ENCODE results near the gene IFT88. TPM values are rescaled to one million over a fixed set of nuclear protein-coding genes. Genes with fewer than 3 reads are reported as not detected.
A peak's percentile ranks its signal among the peaks of the same experiment; 100 is the strongest.
"Not testable (repeated sequence)": the region's sequence is repeated elsewhere in the genome, so short reads cannot be mapped to it uniquely, and the experiment has no call there.

IFT88 gene
- total RNA-seq, 1 donor = 20.3 TPM

GRCh38 chr13:20673715-20674114, 106.8 kb downstream of the IFT88 start:
- Histone ChIP-seq H3K36me3 (ENCODE audit: insufficient read depth, low read length) (peaks cover 3% of the 10 kb centered on the region), H3K4me1 (ENCODE audit: insufficient read depth, low read length) (no peaks in the 10 kb centered on the region), H3K27ac (ENCODE audit: low read depth, low read length) (no peak overlapping the region), H3K9me3 (ENCODE audit: low read depth, low read length) (no peaks in the 10 kb centered on the region), H3K4me3 (ENCODE audit: insufficient read depth, low read length) (no peak overlapping the region), H2AFZ (ENCODE audit: low read length) (no peak overlapping the region), H3K79me2 (ENCODE audit: insufficient read depth, low read length) (no peaks in the 10 kb centered on the region), H4K20me1 (ENCODE audit: insufficient read depth, low read length) (no peaks in the 10 kb centered on the region), H3K27me3 (ENCODE audit: insufficient read depth, low read length) (no peaks in the 10 kb centered on the region), H3K4me2 (ENCODE audit: insufficient read depth, low read length) (no peak overlapping the region)
- no peak for DNase-seq (ENCODE audit: insufficient read length, low spot score, missing footprints)
- no peak for TF ChIP-seq CTCF (IDR thresholded peaks at IDR 0.05; ENCODE audit: extremely low read depth, low read depth, low read length)

GRCh38 chr13:20676213-20676612, 109.3 kb downstream of the IFT88 start:
- H2AFZ ChIP-seq (ENCODE audit: low read length) = no peak overlapping the region
- H3K4me1 ChIP-seq (ENCODE audit: insufficient read depth, low read length) = peaks cover 2% of the 10 kb centered on the region
- no peaks in the 10 kb centered on the region for H4K20me1 ChIP-seq (ENCODE audit: insufficient read depth, low read length)
- no peaks in the 10 kb centered on the region for H3K27me3 ChIP-seq (ENCODE audit: insufficient read depth, low read length)
- no peak for TF ChIP-seq CTCF (IDR thresholded peaks at IDR 0.05; ENCODE audit: extremely low read depth, low read depth, low read length)
- peak; percentile 13 for DNase-seq (ENCODE audit: insufficient read length, low spot score, missing footprints)
- H3K36me3 ChIP-seq (ENCODE audit: insufficient read depth, low read length) = peaks cover 3% of the 10 kb centered on the region
- no peak overlapping the region for H3K27ac ChIP-seq (ENCODE audit: low read depth, low read length)
- H3K79me2 ChIP-seq (ENCODE audit: insufficient read depth, low read length) = no peaks in the 10 kb centered on the region
- H3K4me2 ChIP-seq (ENCODE audit: insufficient read depth, low read length) = no peak overlapping the region
- H3K4me3 ChIP-seq (ENCODE audit: insufficient read depth, low read length) = no peak overlapping the region
- H3K9me3 ChIP-seq (ENCODE audit: low read depth, low read length) = no peaks in the 10 kb centered on the region

- not testable (repeated sequence) for H3K36me3 ChIP-seq (ENCODE audit: insufficient read depth, low read length); H3K4me2 ChIP-seq (ENCODE audit: insufficient read depth, low read length); H3K27ac ChIP-seq (ENCODE audit: low read depth, low read length); DNase-seq (ENCODE audit: insufficient read length, low spot score, missing footprints); H3K27me3 ChIP-seq (ENCODE audit: insufficient read depth, low read length); H3K79me2 ChIP-seq (ENCODE audit: insufficient read depth, low read length); H3K9me3 ChIP-seq (ENCODE audit: low read depth, low read length); H2AFZ ChIP-seq (ENCODE audit: low read length); H3K4me1 ChIP-seq (ENCODE audit: insufficient read depth, low read length); H3K4me3 ChIP-seq (ENCODE audit: insufficient read depth, low read length); H4K20me1 ChIP-seq (ENCODE audit: insufficient read depth, low read length)
These were observed 111.6 kb downstream of the IFT88 start for GRCh38 chr13:20678606-20679005.

- Histone ChIP-seq H2AFZ (ENCODE audit: low read length) (no peak overlapping the region), H3K79me2 (ENCODE audit: insufficient read depth, low read length) (no peaks in the 10 kb centered on the region), H3K27me3 (ENCODE audit: insufficient read depth, low read length) (no peaks in the 10 kb centered on the region), H3K36me3 (ENCODE audit: insufficient read depth, low read length) (peaks cover 3% of the 10 kb centered on the region), H3K9me3 (ENCODE audit: low read depth, low read length) (no peaks in the 10 kb centered on the region), H3K4me2 (ENCODE audit: insufficient read depth, low read length) (no peak overlapping the region), H4K20me1 (ENCODE audit: insufficient read depth, low read length) (no peaks in the 10 kb centered on the region), H3K4me3 (ENCODE audit: insufficient read depth, low read length) (no peak overlapping the region), H3K4me1 (ENCODE audit: insufficient read depth, low read length) (peaks cover 8% of the 10 kb centered on the region), H3K27ac (ENCODE audit: low read depth, low read length) (no peak overlapping the region)
- no peak for TF ChIP-seq CTCF (IDR thresholded peaks at IDR 0.05; ENCODE audit: extremely low read depth, low read depth, low read length)
- no peak for DNase-seq (ENCODE audit: insufficient read length, low spot score, missing footprints)
These were observed 112.9 kb downstream of the IFT88 start for GRCh38 chr13:20679879-20680278.
